Stimulated activated CD4-positive, alpha-beta T cell treated with anti-CD3 and anti-CD28 coated beads, TNF-alpha, amount 100 ng/mL, for 48 hours (primary cell): ENCODE data around the gene HMGN1.

Experiments used
- DNase-seq, 3 donors: peaks; one replicate each; pipeline ENCODE4 v3.0.0-alpha.2; 2020; ENCODE audit warnings: low read depth in 3 of 3

The HMGN1 gene

GRCh38 chr21:39307466-39307865 lies 41.4 kb downstream of the HMGN1 start:
- no peak for DNase-seq

DNA sequence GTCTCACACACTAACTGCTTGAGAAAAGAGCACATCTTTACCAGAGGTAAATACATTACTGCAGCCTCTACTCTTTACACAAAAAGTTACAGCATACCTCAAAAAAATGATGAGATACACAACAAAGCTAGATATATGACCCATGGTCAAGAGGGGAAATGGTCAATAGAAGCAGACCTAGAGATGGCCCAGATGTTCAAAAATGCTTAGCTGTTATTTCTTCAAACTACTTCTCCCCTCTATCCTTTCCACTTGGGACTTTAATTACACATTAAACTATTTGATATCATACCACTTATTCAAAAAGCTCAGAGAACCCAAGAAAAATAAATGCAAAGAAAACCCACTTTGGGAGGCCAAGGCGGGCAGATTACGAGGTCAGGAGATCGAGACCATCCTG lies 48.3 kb downstream of the HMGN1 start:
- no peak for DNase-seq

DNA sequence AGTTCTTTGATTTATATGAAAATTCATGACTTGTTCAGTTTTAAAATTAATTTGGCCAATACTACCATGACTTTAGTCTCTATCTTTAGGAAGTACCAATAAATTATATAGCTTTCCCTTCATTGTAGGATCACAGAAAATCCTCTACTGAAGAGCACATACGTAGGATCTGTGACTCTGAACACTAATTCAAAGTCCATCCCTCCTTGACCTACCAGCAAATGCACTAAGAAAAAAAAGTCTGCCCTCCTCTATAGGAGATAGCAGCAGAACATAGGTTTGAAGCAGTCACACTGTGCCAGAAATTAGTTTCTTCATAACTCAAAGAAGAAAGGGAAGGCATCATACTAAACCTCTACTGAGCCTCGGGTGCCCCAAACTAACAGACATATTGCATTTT lies 52.0 kb downstream of the HMGN1 start:
- DNase-seq = no peak
